Measurements from ENCODE around the gene UBR4. TPM values are rescaled to one million over a fixed set of nuclear protein-coding genes. Genes with fewer than 3 reads are reported as not detected.

The UBR4 gene
- total and polyA plus RNA-seq, 10 of the 15 experiments (the other 5 are each of a cell fraction or from before 2014, with no cell fraction given) = 34.2 to 124 (median 56.2) TPM

- no peak for TF ChIP-seq YBX1 (IDR thresholded peaks at IDR 0.05)
These were observed 18.3 kb downstream of the UBR4 start (continued) for GRCh38 chr1:19191811-19192210.

- intact Hi-C loops (cut with micrococcal nuclease; ENCODE audit: unreplicated experiment) = no loop called here
- Histone ChIP-seq H3K79me2 (ENCODE audit: control insufficient read depth, insufficient read depth, low read length) (no peaks in the 10 kb centered on the region; the same call in 1 of the 2 replicates), H3K36me3 (ENCODE audit: control insufficient read depth in 2 of 2, insufficient read depth in 2 of 2, low read length in 1 of 2) (peaks cover 14 to 45% of the 10 kb centered on the region in 2 experiments), H3K4me2 (ENCODE audit: control insufficient read depth, insufficient read depth) (no peak overlapping the region), H3K27ac (ENCODE audit: control insufficient read depth, insufficient read depth) (no peak overlapping the region), H3K4me3 (no peak overlapping the region), H4K20me1 (ENCODE audit: control insufficient read depth, insufficient read depth) (no peaks in the 10 kb centered on the region), H3K27me3 (replicated peaks in 1 of 2; ENCODE audit: control insufficient read depth in 2 of 2, insufficient read depth in 2 of 2, low read length in 1 of 2) (no peaks in the 10 kb centered on the region), H3K9me3 (replicated peaks; ENCODE audit: control insufficient read depth, insufficient read depth, low read length) (no peaks in the 10 kb centered on the region), H2AFZ (ENCODE audit: control insufficient read depth, low read depth, low read length) (no peak overlapping the region), H3K9ac (ENCODE audit: control insufficient read depth, insufficient read depth, low read length) (no peak overlapping the region), H3K4me1 (ENCODE audit: control insufficient read depth, insufficient read depth, low read length) (no peaks in the 10 kb centered on the region)
- in situ Hi-C loops (cut with MboI) = loop anchor here (25.0 kb wide), 1 partner anchor 1572 kb away; no protein-coding TSS in a partner anchor
- FAIRE-seq = no peak
- BruUV-seq (replicated peaks) = TSS peak; percentile 28
- POLR2A ChIA-PET = interaction anchor here (0.6 kb wide), 1 partner anchor 78 kb away, joined by 3 read pairs; no protein-coding TSS in a partner anchor
- 92% methylated on average over 4 of the region's 4 CpGs for WGBS (ENCODE audit: insufficient coverage, insufficient replicate concordance, low lambda C conversion rate, missing lambda C conversion rate)
- RAD21 ChIA-PET (ENCODE audit: unreplicated experiment) = no interaction called here
- no peak for DNase-seq (ENCODE audit: low read depth, low spot score)
- SMC1A ChIA-PET (ENCODE audit: uncharacterized antibody, unreplicated experiment) = interaction anchor here (1.1 kb wide), 1 partner anchor 24 kb away, joined by 3 read pairs; no protein-coding TSS in a partner anchor
- ATAC-seq = no peak
- TF ChIP-seq CEBPB (IDR thresholded peaks at IDR 0.05; ENCODE audit: borderline replicate concordance in 1 of 2, low read depth in 2 of 2, low read length in 2 of 2) (no peak), GABPA (IDR thresholded peaks at IDR 0.05; ENCODE audit: low read depth) (no peak), SMARCA5 (IDR thresholded peaks at IDR 0.05) (no peak), ZNF24 (IDR thresholded peaks at IDR 0.05) (no peak), IKZF2 (IDR thresholded peaks at IDR 0.05) (no peak), POLR2AphosphoS5 (IDR thresholded peaks at IDR 0.05; ENCODE audit: low read length) (no peak), ATF7 (IDR thresholded peaks at IDR 0.05; ENCODE audit: low read depth) (peak; percentile 37; the same call in 1 of the 2 replicates)
- CTCF ChIA-PET = no interaction called here
These were observed 19.6 kb downstream of the UBR4 start for GRCh38 chr1:19190468-19190867.

Measured in GM12878 (cell line).